SKM-1 (cell line): ENCODE results near the gene TMTC2.

ENCODE experiments used
- DNase-seq: peaks from one replicate; lab custom pipeline; 2025; ENCODE audit not compliant: unreplicated experiment; lab: John Stamatoyannopoulos, UW

TMTC2 gene

DNA sequence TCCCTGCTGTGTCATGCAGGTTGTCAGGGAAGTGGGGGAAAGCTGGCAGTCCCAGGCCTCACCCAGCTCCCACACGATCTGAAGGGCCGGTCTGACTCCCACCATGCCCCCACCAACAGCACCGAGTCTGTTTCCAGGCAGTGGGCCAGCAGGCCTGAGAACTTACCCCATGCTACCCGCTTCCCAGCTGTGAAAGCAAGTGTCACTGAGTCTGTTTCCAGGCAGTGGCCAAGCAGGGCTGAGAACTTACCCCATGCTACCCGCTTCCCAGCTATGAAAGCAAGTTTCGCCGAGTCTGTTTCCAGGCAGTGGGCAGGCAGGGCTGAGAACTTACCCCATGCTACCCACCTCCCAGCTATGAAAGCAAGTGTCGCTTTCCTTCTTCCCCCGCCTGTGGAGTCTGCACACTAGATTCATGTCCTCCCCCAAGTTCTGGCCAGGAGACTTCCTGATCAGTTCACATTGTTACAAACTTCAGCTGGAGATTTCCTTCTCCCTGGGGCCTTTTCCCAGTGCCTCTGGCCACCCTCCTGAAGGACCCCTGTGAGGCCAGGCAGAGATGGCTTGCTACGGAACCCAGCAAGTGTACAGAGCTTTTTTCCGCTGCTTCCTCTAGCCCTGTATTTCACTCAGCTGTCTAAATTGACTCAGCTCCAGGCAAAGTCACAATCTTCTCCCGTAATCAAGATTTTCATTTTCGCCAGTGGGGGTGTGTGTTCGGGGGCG lies 435.4 kb downstream of the TMTC2 start:
- no peak for DNase-seq

DNA sequence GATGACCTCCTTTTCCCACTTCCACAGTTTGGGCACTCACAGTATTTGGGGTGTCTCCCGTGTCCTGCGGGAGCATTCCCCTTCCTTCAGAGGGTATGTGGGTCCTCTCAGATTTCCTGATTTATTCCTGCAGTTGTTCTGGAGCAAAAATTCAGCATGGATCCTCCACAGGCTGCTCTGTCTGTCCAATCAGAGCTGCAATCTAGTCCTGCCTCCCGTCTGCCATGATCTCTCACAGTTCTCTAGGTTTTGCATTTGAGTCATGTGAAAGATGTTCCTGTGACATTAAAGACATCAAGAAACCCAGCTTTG lies 435.9 kb downstream of the TMTC2 start:
- DNase-seq: no peak

DNA sequence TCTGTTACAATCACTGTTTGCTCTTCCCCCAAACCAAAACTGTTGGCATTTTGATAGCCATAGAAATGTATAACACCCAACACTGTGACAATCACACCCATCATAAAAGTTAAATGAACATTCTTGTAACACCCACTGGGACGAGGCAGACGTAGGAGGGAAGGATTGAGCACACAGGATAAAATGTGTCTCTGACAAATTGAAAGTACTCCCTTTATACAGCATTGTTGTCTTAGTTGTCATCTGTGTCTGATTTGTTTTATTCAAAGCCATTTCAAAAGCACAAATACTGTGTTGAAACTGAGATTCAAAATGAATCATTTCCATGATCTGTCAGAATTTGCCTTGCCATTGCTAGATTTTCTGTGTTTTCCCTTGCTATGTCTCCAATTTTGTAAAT lies 436.3 kb downstream of the TMTC2 start:
- no peak for DNase-seq

DNA sequence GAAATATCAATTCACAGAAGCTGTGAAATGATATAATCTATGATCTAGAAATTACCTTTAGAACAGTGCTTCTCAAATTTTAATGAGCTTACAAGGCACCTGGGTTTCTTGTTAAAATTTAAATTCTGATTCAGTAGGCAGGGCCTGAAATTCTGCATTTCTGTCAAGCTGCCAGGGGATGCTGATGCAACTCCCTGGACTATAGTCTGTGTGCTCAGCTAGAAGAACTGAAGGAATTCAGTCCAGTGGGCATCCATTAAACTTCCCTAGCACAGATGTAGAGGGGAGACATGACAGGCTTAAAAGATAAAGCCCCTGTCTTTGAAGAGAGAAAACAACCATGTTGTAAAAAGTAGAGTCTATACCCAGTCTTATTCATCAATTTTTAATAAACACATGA lies 441.8 kb downstream of the TMTC2 start:
- no peak for DNase-seq

DNA sequence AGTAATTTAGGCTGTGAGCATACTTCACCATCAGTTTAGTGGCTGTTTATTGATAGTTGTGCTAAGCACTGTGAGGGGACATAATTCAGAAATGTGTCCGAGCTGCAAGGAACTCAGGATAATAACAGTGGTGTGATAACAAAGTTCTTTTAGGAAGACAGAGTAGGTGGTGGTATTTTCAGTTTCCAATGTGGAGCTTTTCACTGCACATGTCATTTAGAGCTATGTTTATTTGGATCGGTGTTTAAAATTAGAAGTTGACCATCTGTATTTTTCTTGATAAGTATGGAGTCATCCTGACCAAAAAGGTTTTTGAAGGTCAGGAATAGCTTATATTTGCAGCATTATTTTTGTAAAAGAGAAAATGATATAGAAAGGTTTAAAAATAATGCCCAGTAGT lies 443.5 kb downstream of the TMTC2 start:
- no peak for DNase-seq

DNA sequence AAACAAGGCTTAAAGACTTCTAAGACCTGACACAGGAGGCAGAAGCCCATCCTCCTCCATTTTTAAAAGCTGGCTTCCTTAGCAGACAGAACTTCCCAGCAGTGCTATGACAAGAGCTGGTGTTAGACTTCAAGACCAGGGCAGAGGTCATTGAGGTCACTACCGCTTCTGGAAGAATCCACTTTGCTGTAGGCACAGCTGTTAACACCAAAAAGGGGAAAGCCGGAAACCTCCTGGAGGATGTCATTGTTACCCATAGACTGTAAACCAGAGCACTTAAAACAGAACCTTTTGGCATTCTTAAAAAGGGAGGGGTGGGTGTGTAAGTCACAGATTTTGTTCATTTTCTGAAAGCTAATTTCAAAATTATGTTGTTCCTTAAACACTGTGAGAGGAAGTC lies 445.7 kb downstream of the TMTC2 start:
- no peak for DNase-seq

DNA sequence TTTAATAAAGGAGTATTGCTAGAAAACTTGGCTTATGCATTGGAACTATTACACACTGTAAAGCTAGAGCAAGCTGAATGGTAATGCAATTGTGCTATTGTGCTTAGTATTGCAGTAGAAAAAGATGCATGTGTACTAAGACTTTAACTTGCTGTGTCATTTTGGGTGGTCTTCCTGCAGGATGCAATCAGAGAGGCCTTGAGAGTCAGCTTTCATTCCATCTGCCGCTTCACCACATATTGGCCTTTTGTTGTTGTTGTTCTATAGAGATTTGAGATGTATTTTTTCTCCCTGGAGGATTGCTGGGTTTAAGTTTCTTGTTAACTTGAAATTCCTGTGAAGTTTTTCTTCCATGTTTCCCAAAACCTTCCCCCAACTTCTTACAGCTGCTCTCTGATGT lies 449.7 kb downstream of the TMTC2 start:
- DNase-seq: no peak

DNA sequence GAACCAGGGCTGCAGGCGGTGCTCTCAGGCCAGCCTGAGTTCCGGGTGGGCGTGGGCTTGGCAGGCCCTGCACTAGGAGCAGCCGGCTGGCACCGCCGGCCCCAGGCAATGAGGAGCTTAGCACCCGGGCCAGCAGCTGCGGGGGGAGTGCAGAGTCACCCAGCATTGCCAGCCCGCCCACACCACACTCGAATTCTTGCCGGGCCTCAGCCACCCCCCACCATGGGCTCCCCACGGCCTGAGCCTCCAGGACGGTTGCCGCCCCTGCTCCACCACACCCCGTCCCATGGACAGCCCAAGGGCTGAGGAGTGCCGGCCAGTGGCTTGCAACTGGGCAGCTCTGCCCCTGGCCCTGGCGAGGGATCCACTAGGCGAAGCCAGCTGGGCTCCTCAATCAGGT lies 453.4 kb downstream of the TMTC2 start:
- no peak for DNase-seq

DNA sequence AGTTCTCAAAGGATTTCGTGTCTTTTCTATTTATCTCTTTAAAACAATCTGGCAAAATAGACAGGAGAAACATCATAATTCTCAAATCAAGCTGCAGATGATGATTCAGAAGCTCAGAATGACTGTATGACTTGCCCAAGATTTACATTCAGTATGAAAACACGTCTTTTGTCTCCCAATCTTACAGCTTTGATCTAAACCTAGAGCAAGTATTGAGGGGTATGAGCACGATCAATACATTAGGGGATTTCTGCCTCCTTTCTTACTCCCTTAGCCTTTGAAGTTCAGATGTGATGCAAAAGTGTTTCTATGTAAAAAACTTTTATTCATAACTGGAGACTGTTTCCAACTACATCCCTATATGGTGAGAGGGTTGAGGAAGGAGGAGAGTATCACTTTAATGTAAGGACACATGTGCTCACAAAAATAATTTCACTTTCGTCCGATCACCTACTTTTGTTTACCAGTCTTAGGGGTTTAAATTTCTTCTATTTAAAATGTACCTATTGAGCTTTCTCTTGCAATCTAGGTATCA lies 454.8 kb downstream of the TMTC2 start:
- DNase-seq: no peak

DNA sequence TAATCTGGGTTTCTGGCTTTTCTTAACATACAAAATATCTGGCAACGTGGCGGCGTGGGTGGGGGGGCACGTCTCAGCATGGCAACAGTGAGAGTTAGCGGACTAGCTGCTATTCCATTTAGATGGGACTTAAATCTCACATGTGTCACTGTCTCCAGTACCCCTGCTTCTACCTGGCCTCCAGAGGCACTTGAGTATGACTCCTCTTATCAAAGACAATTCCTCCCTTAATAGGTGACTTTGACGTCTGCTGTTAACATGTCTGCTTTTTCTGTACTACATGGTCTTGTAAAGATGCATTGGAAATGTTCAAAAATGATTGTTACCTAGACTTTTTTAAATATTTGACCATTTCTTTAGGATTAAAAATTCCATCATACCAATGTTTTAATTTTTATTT lies 456.2 kb downstream of the TMTC2 start:
- no peak for DNase-seq

DNA sequence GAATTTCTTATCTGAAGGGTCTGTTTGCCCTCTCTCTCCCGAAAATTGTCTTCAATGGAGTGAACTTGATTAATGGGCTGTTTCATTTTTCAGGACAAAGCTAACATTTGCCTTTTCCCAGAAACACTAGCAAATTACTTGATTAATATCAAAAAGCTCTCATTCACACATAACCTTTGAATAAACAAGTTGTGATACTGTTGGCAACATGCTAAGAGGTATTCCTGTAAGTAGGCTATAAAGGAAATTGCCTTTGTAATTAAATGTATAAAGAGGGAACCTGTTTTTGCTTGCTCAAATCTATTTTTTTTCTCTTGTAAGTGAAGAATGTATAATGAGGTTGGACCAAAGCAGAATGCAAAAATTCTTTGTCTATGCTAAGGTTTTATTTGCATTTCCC lies 457.2 kb downstream of the TMTC2 start:
- DNase-seq: no peak

DNA sequence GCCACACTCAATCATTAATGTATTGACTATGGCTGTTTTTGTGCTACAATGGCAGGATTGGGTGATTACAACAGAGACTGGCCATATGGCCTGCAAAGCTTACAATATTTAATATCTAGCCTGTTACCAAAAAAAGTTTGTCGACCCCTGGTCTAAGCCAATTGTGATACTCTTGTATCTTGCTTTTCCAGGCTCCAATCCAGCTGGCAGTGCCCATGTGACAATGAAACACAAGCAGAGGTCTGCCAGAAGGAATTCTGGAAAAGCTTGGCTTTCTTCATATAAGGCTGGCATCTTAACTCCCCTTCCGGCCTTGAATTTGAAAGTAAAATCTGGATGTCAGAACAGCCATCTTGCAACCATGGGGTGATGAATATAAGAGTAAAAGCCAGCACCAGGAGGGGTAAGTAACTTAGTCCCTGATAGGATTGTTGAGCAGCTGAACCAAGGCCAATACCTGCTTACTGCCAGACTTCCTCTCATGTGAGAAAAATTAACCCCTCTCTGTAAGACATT lies 458.7 kb downstream of the TMTC2 start:
- DNase-seq: no peak

DNA sequence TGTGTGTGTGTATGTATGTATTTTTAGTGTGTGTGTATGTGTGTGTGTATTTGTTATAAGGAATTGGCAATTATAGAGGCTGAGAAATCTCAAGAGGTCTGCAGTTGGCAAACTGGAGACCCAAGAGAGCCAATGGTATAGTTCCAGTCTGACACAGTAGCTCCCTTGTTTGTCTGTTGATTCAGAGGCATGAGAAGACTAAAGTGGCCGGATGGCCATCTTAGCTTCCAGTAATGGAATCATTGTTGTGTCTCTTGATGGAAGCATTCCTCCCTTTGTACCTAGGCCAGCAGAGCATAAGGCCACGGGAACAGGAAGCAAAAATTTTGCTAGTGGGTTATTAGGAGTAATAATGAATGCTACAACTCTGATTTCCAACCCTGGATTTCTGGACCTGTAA lies 460.6 kb downstream of the TMTC2 start:
- no peak for DNase-seq

DNA sequence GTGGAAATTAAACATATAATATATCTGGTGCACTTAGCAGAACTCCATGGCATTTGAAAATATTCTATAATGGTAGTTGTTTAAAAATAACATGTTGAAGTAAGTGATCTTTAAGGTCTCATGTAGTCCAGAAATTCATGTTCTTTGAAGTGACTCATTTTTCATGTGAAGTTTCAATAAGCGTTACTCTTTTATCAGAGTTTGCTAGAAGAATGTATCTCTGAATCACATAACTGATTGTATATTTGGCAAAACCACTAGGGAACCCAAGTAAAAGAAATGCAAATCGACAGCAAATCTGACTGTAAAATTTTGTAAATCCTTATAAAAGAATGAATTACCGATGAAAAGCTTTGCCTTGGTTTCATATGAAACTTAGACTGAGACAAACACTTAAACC lies 463.3 kb downstream of the TMTC2 start:
- DNase-seq: no peak

DNA sequence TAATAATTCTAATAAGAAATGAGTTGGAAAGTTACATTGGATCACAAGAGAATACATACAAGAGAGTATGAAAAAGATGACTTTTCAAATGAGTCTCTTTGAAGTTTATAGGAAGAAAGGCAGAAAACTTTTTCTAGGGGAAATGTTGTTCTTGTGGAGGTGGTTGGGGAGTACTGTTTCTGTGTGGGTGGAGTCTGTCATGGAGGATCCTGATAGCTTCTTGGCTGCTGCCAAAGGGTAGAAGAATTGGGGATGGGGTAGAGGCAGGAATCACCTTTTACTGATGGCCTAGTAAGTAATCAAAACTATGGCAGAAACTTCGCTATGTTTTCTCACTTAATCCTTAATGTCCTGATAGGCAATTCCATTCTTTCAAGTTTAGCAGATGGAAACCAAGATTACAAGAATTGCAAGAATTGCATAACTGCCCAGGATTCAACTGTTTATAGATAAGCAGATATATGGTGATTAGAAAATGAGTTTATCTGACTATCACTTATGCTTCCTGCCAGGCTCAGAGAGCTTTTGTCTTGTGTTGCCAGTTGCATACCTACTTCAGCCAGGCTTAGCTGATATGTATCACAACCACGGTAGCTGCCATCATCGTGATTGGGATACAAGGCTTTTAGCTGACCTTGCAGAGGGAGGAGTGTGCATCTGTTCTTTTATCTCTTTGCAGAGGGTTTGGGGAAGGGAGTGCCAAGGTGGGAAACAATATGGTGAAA lies 463.9 kb downstream of the TMTC2 start:
- DNase-seq: no peak

DNA sequence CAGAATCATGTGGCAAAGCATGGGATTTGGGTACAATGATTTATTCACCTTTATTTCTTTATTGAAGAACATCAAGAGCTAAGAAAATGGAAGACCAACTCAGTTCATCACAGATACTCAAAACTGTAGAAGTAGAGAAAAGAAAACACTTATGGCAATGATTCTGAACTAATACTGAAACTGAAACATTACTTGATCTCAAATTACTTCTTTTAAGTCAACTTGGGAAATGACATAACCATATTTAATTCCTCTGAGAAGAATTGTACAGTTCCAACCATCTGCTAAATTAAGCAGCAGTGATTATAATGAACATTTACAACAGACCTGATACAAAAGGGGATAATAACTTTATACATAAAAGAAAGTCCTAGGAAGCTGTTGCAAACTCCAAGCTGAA lies 466.5 kb downstream of the TMTC2 start:
- no peak for DNase-seq

DNA sequence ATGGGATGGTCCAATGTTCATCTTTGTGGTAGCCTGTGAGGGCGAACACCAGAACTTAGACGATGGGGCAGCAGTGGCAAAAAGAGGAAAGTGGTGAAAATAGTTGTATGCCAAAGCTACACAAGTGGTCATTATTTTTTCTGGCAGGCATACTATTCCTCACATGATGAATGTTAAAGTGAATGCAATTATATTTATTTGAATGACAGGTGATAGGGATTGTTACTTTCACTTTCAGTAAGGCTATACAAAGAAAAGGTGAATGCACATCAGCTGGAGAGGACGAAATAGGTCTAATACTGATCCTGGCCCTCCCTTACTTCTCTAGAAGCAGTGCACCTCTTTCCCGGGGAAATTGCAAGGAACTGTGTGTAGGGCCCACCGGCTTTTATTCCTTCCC lies 470.1 kb downstream of the TMTC2 start:
- DNase-seq: no peak

DNA sequence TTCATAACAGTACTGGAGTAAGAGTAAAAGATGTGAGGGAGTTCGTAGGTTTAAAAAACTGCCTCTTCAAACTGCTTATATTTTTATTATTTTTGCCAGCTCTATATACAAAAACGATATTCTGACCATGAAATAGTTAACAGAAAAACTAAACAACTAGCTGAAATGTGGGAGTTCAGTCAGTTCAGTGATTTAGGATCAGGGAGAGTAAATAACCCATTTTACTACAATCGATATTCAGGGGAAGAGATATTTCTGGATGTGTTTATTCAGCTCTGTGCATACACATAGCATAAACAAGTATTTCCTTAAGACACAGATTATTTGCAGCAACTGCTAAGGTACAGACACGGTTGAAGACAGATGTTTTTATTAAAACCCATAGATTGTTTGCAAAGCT lies 470.9 kb downstream of the TMTC2 start:
- DNase-seq: no peak

DNA sequence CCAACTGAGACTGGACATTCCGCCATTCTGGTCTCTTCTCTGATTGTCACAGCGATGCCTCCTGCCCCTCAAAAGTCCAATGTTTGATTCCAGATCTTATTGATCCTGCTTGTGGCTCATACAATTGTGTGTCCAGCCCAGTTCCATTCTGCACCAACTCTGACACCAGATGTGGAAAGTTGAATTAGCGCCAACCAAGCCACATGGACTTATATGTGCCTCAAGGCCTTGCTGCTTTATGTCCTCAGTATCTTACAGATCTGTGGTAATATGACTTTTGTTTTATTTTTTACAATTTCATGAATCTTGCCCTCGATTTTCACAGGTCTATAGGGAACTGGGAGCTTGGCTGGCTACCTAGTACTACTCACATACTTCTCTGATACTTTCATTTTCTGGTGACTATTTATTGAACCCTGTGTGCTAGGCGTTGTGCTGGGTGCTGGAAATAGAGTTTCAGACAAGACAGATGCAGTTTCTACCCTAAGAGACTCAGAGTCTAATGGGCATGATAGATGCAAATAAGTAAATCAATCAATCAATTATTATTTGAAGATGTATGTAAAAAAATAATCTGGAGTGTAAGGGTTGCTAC lies 472.0 kb downstream of the TMTC2 start:
- no peak for DNase-seq

DNA sequence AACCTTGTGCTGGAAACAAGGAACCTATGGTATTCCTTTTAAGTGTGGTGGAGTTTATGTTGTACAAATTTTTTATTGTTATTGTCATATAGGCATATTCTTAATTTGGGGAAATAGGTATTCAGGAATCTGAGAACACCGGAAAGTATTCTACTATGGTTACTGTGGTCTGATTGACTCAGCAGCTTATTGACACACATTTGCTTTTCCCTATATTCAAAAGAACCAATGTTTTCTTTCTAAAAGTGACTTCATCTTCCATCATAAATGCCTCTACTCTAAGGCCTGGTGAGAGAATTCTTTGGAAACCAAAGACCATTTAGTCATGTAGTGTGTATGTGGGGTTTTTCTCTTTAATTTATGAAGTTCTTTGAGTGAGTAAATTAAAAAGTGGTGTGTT lies 474.8 kb downstream of the TMTC2 start:
- DNase-seq: no peak

DNA sequence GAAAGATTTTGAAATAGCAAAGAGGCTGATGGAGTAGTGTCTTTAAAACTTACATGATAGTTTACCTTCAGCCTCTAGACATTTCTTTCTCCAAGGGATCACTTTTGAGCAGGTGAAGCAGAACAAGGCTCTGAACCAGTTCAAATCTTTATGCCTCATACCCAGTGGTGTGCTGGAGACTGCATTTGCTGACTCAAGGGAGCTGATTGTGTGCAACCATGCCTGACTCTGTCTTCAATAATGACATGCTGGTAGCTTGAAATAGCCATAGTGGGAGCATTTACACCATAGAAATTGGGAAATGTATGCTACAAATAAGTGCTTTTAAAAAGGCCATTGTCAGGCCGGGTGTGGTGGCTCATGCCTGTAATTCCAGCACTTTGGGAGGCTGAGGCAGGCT lies 482.0 kb downstream of the TMTC2 start:
- DNase-seq: no peak

DNA sequence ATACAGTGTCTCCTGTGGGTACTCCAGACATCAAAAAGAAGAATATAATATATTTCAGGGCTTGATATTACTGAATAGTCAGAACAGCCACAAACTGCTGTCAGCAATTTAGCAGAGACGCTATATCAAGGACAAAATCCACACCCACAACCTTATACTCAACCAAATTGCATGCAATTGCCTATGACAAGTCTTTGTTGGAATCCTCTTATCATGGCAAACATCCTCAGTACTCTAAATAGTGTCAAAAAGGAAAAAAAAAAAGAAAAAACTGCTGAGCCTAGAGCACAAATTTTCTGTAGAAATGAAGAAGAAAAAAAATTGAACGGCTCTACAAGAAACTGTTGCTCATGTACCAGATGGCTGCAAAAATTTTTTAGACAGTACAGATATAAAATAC lies 485.7 kb downstream of the TMTC2 start:
- DNase-seq: no peak
